ENCODE measurements around the gene ZNF385B.

The ZNF385B gene

GRCh38 chr2:179429597-179429996 lies 431.8 kb downstream of the ZNF385B start:
- no peak for DNase-seq

- DNase-seq: no peak
These were observed 432.3 kb downstream of the ZNF385B start for GRCh38 chr2:179429060-179429471.

- DNase-seq: no peak
These were observed 432.8 kb downstream of the ZNF385B start for GRCh38 chr2:179428649-179429048.

GRCh38 chr2:179427065-179427464 lies 434.3 kb downstream of the ZNF385B start:
- DNase-seq: no peak

- no peak for DNase-seq
These were observed 436.8 kb downstream of the ZNF385B start for GRCh38 chr2:179424571-179424970.

- DNase-seq: no peak
These were observed 439.3 kb downstream of the ZNF385B start for GRCh38 chr2:179422037-179422643.

GRCh38 chr2:179417436-179417949 lies 443.9 kb downstream of the ZNF385B start:
- no peak for DNase-seq

- DNase-seq: no peak
These were observed 449.3 kb downstream of the ZNF385B start for GRCh38 chr2:179412112-179412511.

- no peak for DNase-seq
These were observed 450.7 kb downstream of the ZNF385B start for GRCh38 chr2:179410552-179411356.

GRCh38 chr2:179403624-179404023 lies 457.8 kb downstream of the ZNF385B start:
- DNase-seq: no peak

GRCh38 chr2:179393481-179393880 lies 467.9 kb downstream of the ZNF385B start:
- no peak for DNase-seq

Measured in GF-D8 (cell line).